HUES64 (cell line): ENCODE data around the gene ATG101.

Experiments
- H3K27ac ChIP-seq: 2 replicates; pipeline ENCODE4 v1.7.0; 2013; ENCODE audit warnings: low read depth, low read length, inconsistent platforms
- H3K27me3 ChIP-seq: 2 replicates; pipeline ENCODE4 v1.6.1; 2013; ENCODE audit warnings: mild to moderate bottlenecking, low read length; ENCODE audit not compliant: insufficient read depth
- H3K36me3 ChIP-seq: 2 replicates; pipeline ENCODE4 v1.6.1; 2013; ENCODE audit warnings: mild to moderate bottlenecking, low read length; ENCODE audit not compliant: insufficient read depth
- H3K4me1 ChIP-seq: 2 replicates; pipeline ENCODE4 v1.6.1; 2013; ENCODE audit warnings: mild to moderate bottlenecking, low read length, moderate library complexity; ENCODE audit not compliant: insufficient read depth
- H3K4me3 ChIP-seq: 2 replicates; pipeline ENCODE4 v1.5.1; 2013; ENCODE audit warnings: mild to moderate bottlenecking, low read length, moderate library complexity
- H3K9ac ChIP-seq: 2 replicates; pipeline ENCODE4 v1.6.1; 2013; ENCODE audit warnings: mild to moderate bottlenecking, low read depth, low read length
- H3K9me3 ChIP-seq: 2 replicates; pipeline ENCODE4 v1.6.1; 2013; ENCODE audit warnings: low read depth, low read length; ENCODE audit not compliant: insufficient read depth
- WGBS: fragments of 150-250, 120-280 bp; methylation state at CpG from one replicate; pipeline ENCODE4 v1.1.7; 2013; ENCODE audit warnings: missing lambda C conversion rate; 5-methylcytosine and 5-hydroxymethylcytosine counted together

The ATG101 gene

DNA sequence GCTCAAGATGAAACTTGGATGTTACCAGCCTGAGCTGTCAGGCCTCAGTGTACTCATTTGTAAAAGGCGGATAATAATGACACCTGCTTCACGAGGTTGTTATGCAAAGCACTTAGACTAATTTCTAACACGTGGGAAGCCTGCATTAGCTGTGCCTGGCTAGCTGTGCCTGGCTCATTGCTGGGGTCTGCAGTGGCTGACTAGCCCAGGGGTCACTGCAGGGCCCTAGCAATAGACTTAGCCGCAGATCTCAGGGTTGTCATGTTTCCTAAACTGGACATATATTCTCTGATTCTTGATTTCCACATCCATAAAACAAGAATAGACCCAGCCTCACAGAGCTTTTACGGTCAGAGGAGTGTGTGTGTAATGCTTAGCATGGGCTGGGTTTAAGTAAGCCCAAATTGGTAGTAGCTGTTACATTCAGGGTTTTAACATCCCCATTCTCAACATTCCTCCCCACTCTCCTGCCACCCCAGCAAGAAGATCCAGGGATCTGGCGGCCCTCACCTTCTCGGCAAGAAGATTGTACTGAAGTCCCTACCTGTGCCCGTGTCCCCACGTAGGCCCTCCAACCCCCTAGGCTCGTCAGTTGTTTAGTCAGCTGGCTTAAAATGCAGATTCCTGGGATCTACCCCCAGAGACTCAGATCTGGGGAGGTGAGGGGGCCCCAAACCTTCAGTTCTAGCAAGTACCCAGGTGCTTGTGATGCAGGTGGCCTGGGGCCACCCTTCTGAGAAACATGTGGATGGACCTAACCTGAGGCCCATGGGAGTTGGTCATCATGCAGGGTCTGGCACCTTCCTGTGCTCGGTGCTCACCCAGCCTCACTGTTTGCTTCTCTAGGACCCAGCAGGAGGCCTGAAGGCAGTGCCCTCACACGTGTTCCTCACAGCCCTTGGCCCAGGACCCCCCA is 9.9 kb upstream of the ATG101 start:
- no peak overlapping the region for H3K9ac ChIP-seq
- H3K36me3 ChIP-seq, result peaks cover 8% of the 10 kb centered on the region
- 79% methylated on average over 11 of the region's 12 CpGs for WGBS
- H3K4me3 ChIP-seq, result no peak overlapping the region
- H3K9me3 ChIP-seq, result no peaks in the 10 kb centered on the region
- H3K27ac ChIP-seq, result no peak overlapping the region
- no peaks in the 10 kb centered on the region for H3K27me3 ChIP-seq
- no peaks in the 10 kb centered on the region for H3K4me1 ChIP-seq

DNA sequence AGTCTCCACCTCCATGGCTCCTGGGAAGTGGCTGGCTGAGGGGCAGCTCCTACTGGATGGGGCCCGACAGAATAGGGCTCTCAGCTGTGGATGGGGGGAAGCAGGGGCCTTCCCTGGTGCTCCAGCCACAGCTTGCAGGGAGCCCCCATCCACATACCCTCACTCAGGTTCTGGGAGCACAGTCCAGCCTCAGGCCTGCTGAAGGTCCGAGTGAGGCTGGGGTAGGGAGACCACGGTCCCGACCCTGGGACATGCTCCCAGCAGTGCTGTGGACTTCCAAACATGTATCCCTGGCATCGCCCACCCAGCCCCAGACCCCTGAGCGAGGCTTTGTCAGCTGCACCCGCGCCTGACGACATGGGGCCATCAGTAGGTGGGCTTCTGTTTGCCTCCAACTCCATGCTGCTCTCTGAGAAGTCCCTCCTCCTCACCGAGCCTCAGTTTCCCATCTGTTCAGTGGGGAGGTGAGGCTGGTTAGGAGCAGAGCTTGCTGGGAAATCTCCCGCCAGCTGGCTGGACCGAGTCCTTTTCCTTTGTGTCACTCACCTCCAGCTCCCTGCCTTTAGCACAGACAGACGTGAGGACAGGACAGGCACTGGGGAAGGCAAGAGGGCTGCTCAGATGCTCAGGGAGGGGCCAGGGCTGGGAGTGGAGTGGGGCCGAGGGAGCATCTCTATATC is 9.1 kb upstream of the ATG101 start:
- Histone ChIP-seq H3K9ac (no peak overlapping the region), H3K4me1 (no peaks in the 10 kb centered on the region), H3K27ac (no peak overlapping the region), H3K4me3 (no peak overlapping the region), H3K36me3 (peaks cover 8% of the 10 kb centered on the region), H3K27me3 (no peaks in the 10 kb centered on the region; the same call in 1 of the 2 replicates), H3K9me3 (no peaks in the 10 kb centered on the region)
- 87% methylated on average over 14 of the region's 14 CpGs for WGBS

DNA sequence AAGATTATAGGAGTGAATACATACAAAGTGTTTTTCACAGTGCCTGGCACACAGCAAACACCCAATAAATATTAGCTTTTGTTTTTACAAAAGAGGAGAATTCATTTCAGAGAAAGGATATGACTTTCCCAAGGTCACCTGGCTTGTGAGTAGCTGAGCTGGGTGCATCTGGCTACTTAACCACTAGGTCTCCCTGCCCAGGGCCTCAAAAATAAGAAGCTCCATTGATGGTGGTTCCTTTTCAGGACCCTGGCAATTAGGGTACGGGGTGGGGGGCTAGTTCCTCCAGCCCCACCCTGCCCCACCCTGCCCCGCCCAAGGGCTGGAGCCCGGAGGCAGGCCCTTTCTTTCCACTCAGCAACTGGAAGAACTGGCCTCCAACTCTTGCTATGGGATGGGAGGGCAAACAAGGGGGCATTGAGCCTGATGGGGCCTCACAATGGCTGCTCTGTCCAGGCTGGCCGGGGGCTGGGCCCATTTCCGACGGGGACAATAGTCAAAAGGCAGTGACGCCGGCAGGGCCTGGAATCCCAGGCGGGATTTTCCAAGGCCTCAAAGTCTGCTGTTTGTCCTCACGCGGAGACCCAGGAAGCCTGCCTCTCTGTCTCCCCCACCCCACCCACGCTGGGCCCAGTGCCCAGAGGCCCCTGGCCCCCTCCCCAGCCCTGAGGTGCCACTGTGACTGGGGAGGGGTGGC is 8.2 kb upstream of the ATG101 start:
- Histone ChIP-seq H3K27me3 (no peaks in the 10 kb centered on the region; the same call in 1 of the 2 replicates), H3K27ac (no peak overlapping the region), H3K36me3 (peaks cover 8% of the 10 kb centered on the region), H3K9ac (no peak overlapping the region), H3K4me1 (no peaks in the 10 kb centered on the region), H3K4me3 (no peak overlapping the region), H3K9me3 (no peaks in the 10 kb centered on the region)
- 74% methylated on average over 12 of the region's 12 CpGs for WGBS

DNA sequence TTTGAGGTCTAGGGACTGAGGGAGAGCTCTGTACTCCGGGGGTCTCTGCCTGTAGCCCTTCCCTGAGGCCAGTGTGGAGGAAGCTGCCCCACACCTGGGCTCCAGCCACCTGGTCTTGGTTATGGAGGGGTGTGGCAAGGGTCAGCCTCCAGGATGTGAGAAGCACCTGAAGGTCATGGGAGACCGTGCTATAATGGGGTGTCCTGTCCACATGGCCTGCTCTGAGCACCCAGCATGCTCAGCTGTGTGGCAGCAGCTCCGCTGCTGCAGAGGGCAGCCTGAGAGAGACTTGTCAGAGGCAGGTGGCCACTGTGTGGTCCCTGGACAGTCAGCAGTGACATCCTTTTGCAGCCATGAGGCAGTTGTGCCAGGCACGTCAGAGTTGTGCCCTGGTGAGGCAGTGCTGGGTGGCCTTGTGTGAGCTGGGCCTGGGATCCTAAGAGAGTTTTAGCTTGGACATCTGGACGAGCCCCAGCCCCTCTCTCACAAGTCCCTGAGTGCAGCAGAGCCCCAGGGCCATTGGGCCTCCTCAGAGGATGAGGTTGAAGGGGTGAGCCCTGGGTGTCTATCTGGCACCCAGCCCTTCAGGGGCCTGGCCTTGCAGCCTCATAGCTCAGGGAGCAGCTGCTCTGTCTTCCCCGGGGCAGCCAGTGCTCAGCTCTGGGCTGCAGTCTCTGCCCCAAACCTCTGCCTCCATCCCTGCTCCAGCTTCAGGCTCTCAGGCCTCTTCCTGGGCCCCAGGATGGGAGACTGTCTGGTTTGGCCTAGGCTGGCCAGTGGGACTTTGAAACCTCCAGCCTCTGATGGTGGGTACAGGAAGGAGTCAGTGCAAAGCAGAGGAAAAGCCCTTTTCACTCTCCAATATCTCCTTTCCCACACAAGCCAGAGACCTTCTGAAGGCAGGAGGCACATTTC is 7.4 kb upstream of the ATG101 start:
- Histone ChIP-seq H3K27ac (no peak overlapping the region), H3K9ac (no peak overlapping the region), H3K27me3 (no peaks in the 10 kb centered on the region; the same call in 1 of the 2 replicates), H3K4me3 (no peak overlapping the region), H3K36me3 (peaks cover 8% of the 10 kb centered on the region), H3K9me3 (no peaks in the 10 kb centered on the region), H3K4me1 (no peaks in the 10 kb centered on the region)
- 93% methylated on average over 6 of the region's 6 CpGs for WGBS

DNA sequence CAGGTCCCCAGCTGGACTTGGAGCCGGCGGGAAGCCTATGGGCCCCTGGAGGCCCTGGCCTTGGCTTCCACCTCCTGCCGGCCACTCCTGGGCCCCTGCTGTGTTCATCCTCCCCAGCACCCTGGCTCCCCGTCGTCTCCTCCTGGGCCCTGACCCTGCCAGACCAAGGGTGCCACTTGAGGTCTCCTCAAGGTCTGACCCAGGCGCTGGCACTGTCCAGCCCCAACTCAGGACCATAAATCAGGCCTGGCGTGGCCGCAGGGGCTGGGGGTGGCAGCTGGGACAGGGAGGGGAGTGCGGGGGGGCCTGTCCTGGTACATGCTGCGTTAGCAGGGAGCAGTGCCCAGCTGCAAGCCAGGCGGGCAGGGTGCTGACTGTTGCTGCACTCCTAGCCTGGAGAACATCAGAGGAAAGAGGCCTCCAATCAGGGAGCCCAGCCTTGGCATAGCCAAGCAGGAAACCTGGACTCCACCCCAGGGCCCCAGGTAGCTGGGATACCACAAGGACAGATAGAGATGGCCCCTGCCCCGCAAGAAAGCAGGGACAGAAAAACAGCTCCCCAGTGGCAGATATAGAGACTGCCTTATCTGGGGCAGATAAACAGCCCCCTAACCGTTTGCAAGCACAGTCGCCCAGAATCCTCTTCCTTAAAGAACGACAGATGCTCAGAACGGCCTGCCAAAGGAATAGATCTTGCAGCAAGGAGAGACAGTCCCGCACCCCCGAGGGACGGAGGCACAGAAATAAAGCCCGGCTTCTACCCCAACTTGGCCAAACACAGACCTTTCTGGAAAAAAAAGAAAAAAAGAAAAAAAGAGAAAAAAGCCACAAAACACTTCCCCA is 6.5 kb upstream of the ATG101 start:
- H3K4me1 ChIP-seq, result no peaks in the 10 kb centered on the region
- no peak overlapping the region for H3K27ac ChIP-seq

DNA sequence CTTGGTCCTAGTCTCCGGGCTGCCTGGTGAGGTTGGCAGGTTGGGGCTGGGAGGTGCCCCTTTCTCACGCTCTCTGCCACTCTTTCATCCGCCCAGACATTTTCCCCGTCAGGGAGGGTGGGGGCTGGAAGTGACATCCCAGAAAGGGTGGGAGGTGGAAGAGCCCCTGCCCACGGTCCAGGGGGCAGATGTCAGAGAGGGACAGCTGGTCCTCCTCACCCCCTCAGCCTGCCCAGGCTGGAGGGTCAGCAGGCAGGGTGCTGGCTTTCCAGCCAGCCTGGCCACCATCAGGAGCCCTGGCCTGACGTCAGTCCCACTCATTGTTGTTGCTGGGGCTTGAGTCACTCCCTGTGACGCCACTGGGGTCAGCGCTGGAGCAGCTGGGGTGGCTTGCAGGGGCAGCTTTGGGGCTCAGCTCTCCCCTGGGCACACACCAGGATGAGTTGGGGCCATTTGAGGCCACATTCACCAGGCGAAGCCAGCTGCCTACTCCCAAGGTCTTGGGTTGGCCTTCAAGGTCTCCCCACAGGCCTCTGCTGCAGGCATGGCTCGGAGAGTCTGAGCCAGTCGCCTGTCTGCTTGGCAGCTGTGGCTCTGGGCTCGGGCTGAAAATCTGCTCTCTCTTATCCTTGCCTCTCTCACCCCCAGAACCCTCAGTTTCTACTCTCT is 5.7 kb upstream of the ATG101 start:
- 83% methylated on average over 12 of the region's 12 CpGs for WGBS
- Histone ChIP-seq H3K9me3 (no peaks in the 10 kb centered on the region), H3K4me1 (no peaks in the 10 kb centered on the region), H3K36me3 (peaks cover 1% of the 10 kb centered on the region; the same call in 1 of the 2 replicates), H3K27ac (no peak overlapping the region), H3K9ac (no peak overlapping the region; the same call in 1 of the 2 replicates), H3K4me3 (no peak overlapping the region), H3K27me3 (no peaks in the 10 kb centered on the region; the same call in 1 of the 2 replicates)

More for the DNA sequence above, 6.5 kb upstream of the ATG101 start:
- H3K9me3 ChIP-seq, result no peaks in the 10 kb centered on the region
- H3K27me3 ChIP-seq, result no peaks in the 10 kb centered on the region; the same call in 1 of the 2 replicates
- H3K36me3 ChIP-seq, result peaks cover 6% of the 10 kb centered on the region; the same call in 1 of the 2 replicates
- WGBS, result 91% methylated on average over 20 of the region's 20 CpGs
- no peak overlapping the region for H3K4me3 ChIP-seq
- no peak overlapping the region for H3K9ac ChIP-seq

DNA sequence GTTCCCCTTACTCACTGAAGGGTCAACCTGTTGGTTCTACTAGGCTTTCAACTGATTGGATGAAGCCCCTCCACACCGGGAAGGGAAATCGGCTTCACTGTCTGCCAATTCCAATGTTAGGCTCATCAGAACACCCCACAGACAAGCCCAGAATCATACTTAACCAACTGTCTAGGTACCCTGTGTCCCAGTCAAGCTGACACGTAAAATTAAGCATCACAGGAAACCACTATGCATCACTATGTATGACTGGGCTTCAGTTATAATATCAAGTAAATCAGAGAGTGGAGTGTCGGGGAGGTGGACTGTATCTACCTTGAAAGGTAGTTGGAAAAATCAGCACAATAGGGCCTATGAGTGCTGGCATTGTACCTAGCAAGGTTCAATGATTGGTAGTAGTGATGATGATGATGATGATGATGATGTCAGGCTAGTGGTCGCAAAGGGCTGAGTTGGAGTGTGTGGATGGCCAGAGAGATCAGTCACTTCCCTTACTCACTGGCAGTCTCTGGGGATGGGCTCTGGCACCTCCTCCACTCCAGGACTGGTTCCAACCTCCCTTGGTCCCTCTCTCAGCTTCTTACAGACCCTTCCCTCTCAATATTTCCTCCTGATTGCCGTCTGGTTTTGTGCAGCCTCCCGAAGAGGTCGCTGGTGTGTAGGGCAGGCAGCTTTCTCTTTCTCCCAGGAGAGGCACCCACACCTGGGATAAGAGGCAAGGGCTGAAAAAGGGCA is 3.3 kb upstream of the ATG101 start:
- WGBS, result 71% methylated on average over 8 of the region's 8 CpGs
- Histone ChIP-seq H3K4me3 (no peak overlapping the region), H3K27ac (no peak overlapping the region), H3K9ac (no peak overlapping the region), H3K4me1 (no peaks in the 10 kb centered on the region), H3K27me3 (no peaks in the 10 kb centered on the region; the same call in 1 of the 2 replicates), H3K9me3 (no peaks in the 10 kb centered on the region), H3K36me3 (peaks cover 1% of the 10 kb centered on the region)

DNA sequence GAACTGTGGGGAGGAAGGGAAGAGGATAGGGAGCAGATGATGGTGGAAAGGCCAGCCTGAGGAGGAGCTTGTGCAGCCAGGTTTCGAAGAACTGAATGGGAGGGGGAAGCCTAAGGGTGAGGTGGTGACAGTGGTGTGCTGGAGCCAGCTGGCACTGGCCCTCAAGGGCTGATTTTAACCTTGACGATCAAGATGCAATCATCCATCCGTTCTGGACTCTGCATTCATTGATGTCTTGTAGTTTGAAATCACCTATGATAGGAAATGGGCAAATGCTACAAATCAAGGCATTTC is 2.8 kb upstream of the ATG101 start:
- H3K27me3 ChIP-seq, result no peaks in the 10 kb centered on the region; the same call in 1 of the 2 replicates
- 86% methylated on average over 3 of the region's 3 CpGs for WGBS
- no peak overlapping the region for H3K27ac ChIP-seq

DNA sequence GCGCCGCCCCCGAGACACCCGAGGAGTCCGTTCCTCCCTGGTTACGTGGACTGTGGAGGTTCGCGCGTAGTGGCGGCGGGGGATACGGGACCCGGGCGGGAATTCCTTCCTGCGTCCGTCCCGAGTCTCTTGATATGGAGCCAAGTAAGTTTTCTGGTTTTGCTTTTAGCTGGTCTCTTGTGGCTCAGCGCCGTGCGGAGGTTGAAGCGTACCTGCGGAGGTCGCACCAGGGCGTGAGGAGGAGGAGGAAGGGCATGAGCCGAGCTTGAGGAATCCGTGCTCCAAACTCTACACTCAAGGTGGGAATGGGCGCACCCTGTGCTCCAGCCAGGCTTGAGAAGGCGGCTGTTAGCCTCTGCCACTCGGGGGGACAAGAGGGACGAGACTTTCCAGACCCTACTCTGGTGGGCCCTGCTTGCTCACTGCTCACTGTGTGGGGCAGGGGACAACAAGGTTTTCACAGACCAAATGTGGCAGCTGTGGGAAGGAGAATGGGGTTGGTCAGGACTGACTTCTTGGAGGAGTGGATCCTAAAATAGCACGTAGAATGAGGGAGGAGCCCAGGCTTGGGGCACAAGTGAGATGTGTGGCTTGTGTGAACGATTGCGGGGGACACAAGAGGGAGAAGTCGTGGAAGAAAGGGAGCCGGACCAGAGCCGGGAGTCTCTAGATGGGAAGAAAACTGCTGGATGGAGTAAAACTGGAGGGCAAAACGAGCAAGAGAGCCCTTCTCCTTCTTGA is 577 bp downstream of the ATG101 start:
- H3K4me1 ChIP-seq, result no peaks in the 10 kb centered on the region
- peak overlapping the region; percentile 78 for H3K4me3 ChIP-seq
- no peaks in the 10 kb centered on the region; the same call in 1 of the 2 replicates for H3K27me3 ChIP-seq
- no peaks in the 10 kb centered on the region for H3K9me3 ChIP-seq
- peak overlapping the region; percentile 94 for H3K9ac ChIP-seq
- peak overlapping the region; percentile 92 for H3K27ac ChIP-seq
- WGBS, result 7% methylated on average over 37 of the region's 37 CpGs
- H3K36me3 ChIP-seq, result peaks cover 36% of the 10 kb centered on the region

More for the DNA sequence above, 2.8 kb upstream of the ATG101 start:
- Histone ChIP-seq H3K9ac (no peak overlapping the region), H3K4me1 (no peaks in the 10 kb centered on the region), H3K36me3 (peaks cover 6% of the 10 kb centered on the region), H3K9me3 (no peaks in the 10 kb centered on the region), H3K4me3 (no peak overlapping the region)
